NCI-H1694 (cell line): ENCODE measurements around the gene TRAPPC2L.

Experiments used
- DNase-seq: peaks from one replicate; lab custom pipeline; 2025; lab: John Stamatoyannopoulos, UW

TRAPPC2L gene

GRCh38 chr16:88856828-88857727 is at the start of gene TRAPPC2L, which contains the start of gene GALNS:
Gene TRAPPC2L, plus strand, starts transcription at chr16:88857127. Its CDS starts 24 bp downstream, at chr16:88857151.
Gene GALNS, minus strand, starts transcription at chr16:88856947. Its CDS starts 70 bp downstream, at chr16:88856877.
- DNase-seq: peak; percentile 68

DNA sequence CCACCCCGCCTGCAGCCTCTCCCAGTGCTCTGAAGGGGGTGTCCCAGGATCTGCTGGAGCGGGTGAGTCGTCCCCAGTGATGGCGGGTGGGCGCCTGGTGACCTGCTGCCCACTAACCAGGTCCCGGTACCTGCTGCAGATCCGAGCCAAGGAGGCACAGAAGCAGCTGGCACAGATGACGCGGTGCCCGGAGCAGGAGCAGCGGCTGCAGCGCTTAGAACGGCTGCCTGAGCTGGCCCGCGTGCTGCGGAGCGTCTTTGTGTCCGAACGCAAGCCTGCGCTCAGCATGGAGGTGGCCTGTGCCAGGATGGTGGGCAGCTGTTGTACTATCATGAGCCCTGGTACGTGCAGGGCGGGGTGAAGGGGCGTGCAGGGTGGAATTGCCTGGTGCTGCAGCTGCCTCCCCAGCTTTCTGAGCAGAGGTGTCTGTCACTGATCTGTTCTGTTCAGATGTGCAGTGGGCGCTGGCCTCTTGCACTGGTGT is 49.7 kb upstream of the TRAPPC2L start:
- no peak for DNase-seq

DNA sequence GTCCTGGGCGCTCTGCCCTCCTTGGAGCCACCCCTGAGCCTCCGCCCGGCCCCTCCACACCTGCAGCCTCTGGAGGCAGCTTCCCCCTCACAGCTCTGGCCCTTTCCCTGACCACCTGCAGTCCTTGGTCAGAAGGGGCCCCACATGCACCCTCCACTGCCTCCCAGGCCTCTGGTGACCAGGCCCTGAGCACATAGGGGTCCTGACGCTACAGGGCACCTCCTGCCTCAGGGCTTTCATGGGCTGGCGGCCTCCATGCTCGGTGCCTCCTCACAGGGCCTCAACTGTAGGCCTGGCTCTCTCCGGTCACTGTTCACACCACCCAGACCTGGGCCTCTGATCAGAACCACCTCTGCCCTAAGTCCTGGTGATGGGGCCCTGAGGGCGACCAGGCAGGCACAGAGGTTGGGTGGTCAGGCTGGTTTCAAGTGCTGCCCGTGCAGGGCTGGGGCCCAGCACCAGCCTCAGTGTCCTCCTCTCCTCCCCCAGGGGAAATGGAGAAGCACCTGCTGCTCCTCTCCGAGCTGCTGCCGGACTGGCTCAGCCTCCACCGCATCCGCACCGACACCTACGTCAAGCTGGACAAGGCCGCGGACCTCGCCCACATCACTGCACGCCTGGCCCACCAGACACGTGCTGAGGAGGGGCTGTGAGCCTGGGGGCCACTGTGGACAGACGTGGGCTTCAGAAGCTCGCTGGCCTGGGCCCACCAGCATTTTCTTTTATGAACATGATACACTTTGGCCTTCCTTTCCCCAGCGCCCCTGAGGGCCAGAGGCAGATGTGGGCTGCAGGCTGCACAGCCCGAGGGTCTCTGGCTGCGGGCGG is 49.1 kb upstream of the TRAPPC2L start:
- DNase-seq: no peak

- DNase-seq: no peak
These were observed 47.8 kb upstream of the TRAPPC2L start for GRCh38 chr16:88809068-88809675.

DNA sequence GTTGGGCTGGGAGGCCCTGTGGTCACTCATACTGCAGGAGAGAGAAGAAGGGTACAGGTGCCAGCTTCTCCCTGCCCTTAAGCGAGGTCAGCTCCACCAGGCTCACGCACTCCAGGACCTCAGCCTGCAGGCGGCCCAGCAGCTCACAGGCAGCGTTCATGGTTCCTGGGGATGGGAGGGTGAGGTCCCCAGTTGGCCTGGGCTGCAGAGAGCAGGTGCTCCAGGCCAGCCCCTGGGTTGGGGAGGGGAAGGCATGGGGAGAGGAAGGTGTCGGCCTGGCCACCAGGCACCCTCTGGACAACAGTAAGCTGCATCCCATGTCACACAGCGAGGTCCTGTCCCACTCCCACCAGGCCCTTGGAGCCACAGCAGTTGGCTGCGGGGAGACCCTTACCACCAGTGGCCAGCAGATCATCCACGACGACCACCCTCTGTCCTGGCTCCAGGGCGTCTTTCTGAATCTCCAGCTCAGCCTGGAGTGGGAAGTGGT is 47.2 kb upstream of the TRAPPC2L start:
- no peak for DNase-seq

DNA sequence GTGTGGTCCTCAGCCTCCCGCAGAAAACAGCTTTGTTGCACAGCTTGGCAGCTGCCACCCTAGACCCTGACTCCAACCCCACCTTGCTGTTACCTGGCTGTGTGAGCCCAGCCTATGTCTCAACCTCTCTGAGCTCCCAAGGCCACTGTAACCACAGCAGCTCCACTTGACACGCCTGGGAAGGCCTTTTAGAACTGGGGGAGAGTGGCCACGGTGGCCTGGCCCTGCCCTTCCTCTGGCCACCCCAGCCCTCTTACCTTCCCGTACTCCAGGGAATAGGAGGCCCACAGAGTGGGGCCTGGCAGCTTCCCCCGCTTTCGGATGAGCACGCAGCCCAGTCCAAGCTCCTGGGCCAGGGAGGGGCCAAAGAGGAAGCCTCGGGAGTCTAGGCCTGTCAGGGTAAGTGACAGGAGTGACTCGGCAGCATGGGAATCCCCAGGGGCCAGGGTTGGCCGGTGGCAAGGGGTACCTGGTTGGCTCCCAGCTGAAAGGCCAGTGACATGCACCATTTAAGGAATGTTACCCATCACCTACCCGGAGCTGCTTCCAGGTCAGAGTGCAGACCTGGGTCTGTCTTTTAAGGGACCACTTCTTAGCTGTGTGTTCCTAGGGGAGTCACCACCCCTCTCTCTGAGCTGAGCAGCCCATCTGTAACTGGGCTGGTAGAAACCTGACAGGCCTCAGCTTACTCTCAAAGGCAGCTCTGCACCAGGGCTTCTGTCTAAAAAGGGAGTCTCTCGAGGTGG is 46.6 kb upstream of the TRAPPC2L start:
- no peak for DNase-seq

- DNase-seq: peak; percentile 43
These were observed 45.8 kb upstream of the TRAPPC2L start for GRCh38 chr16:88810912-88811768.

DNA sequence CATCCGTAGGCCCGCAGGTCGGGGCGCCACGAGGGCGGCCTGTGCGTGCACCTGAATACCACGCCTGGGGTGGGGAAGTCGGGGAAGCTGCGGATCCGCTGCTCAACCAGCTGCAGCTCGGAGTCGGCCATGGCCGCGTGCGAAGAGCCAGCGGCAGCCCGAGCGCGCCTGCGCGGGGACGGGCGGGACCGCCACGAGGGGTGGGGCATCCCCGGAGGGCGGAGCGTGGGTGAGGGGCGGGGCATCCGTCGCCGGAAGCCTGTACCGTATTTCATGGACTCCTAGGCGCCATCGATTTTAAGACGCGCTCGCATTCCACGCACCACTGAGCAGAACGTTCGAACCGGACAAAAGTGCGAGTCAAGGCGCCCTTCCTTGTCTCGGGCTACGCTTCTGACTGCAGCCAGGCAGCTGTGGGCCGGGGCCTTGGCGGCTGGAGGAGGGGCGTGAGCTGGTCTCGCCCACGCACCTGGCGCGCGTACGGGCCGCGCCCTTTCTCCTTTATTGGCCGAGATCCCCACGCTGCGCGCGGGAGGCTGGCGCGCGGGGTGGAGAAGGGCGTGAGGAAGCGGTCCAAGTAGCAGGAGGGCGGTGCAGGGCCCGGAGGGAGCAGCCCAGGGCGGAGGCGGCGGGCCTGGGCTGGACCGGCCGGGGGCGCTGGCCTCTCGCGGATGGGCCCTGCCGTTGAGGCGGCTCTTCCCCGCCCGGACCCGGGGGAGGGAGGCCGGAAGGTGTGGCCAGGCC is 45.0 kb upstream of the TRAPPC2L start, which contains the start of gene APRT:
TSS of gene APRT (minus strand) at position 160 of the 744 bp plus-strand sequence. CDS start at position 131, 29 bp downstream.
- DNase-seq: peak; percentile 61

GRCh38 chr16:88812513-88813268 is 44.2 kb upstream of the TRAPPC2L start:
- no peak for DNase-seq

DNA sequence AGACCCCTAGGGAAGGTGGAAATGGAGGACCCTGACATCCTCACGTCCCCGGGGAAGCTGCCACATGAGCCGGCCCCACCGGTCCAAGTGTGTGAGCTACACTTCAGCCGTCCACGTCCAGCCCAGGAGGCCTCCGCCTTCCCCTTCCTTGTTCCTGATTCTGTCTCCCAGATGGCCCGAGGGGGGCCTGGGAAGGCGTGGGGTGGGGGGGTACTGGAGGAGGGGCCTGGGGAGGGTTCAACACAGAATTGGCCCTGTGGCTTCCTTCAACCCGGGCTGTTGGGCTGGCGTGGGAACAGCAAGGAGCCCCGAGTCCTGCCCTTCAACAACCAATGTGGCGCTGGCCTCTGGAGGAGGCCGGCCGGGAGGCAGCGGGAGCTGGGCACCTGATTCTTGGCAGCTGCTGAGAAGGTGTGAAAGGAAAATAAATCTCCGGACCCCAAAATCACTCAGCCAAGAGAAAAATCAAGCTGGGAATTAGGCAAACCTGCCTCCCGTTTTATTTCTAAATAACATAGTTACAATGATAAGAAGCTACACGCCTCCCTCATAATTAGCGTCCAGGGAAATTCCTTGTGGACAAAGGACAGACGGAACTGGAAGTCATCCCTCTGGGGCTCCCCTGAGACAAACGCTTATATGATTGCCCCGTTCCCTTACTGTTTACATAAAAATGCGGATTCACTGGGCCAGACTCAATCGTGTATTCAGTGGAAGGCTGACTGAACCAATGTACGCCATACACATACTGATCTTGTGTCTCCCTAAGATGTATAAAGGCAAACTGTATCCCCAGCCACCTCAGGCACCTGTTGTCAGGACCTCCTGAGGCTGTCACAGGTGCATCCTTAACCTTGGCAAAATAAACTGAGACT is 43.4 kb upstream of the TRAPPC2L start:
- DNase-seq: no peak

DNA sequence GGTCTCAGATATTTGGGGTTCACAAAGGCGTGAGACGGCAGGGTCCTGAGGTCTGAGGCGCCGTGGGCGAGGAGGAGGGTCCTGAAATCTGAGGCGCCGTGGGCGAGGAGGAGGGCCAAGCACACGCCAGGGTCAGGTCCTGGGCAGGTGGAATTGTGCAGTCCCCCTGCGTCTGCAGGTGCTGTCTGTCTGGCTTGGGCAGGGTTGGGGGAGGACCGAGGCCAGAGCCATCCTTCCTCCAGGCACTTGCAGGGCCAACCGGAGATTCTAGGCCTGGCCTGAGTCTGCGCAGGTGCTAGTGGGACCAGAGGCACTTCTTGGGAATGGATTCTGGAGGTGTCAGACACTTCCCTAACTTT is 42.8 kb upstream of the TRAPPC2L start:
- no peak for DNase-seq

DNA sequence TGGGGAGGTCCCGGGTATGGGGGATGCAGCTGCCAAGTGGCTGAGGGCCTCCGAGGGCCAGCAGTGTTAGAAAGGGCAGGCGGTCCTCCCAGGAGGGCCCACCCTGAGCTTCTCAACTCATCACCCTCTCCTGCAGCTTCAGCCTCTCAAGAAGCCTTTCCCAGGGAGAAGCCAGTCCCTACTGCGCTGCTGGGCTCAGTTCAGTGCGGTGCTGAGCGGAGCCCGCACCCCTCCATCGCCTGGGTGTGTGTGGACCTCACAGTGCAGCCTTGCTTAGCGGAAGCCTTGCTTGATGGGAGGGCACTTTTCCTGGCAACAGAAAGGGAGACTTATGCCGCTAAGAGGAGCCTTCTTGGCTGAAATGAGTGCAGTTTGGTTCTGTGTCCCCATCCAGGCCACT is 41.7 kb upstream of the TRAPPC2L start:
- DNase-seq: no peak

DNA sequence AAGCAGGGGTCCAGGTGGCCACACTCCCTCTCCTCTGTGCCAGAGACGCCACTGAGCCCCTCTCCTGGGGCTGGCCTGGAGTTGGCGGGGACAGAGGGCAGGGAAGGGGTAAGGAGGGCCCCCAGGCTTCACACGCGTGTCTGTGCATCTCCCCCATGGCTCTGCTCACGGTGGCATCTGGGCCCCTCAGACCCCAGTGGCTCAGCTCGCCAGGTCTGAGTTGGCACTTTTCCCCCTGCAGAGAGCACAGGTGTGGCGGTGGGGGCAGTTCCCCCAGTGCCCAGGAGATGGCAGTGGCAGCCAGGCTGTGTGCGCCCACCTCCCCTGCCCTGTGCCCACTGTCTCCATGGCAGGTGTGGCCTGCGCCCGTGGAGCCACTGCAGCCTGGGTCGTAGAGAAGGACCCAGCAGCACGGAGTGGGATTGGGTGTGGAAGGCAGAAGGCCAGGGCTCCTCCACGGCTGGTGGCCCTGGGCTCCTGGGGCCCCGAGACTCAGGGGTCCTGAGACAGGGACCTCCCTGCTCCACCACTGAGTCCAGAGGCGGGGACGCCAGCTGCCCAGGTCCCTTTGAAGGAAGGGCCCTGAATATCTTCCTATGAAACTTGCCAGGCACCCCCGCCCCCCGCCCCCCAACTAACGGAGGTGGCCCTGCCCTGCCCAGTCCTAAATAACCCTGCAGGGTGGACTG is 40.9 kb upstream of the TRAPPC2L start:
- peak; percentile 20 for DNase-seq

DNA sequence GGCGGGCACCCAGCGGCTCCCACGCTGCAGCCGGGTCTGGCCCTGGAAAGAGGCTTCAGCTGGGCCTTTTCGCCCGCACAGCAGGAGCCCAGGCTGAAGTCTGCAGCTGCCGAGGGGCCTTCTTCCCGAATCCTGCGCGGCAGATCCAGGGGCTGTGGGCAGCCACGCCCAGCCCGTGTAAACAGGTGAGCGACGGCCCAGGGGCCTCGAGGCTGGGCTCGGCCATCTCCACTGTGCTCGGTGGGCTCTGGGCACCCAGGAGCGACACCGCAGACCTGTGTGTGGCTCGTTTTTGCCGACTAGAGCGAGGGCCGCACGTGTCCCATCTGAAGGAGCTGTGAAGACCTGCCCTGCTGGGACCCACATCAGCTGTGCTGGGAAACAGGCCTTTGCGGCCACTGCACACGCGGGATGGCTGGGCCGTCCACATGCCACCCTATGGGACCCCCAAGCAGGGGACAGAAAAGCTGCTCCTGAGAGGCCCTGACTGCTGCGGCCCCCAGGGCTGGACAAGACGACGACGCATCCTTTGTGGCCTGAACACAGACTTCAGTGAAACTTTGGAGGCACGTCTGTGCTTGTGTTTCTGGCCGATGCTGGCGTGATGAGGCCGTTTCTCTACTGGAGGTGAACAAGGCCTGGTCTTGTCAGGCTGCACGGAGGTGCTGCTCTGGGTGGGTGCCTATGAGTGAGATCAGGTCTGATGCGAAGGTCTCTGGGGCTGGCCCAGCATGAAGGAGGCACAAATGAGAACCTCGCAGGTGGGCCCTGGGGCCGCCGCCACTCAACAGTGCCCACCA is 40.0 kb upstream of the TRAPPC2L start:
- DNase-seq: no peak

GRCh38 chr16:88817785-88818574 is 38.9 kb upstream of the TRAPPC2L start:
- DNase-seq: no peak

DNA sequence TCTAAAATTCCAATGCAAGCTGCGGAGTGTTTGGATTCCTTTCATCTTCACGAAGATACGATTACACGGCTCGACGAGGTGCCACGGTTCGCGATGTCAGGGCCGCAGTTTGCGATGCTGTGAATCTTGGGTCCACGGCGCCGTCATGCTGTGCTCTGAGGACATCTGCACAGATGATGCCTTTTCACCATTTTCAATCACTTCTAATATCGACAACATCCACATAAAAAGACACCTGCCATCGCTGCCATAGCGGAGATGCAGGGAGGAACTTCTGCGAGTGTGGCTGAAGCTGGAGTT is 38.4 kb upstream of the TRAPPC2L start:
- no peak for DNase-seq
